ENCODE measurements around the gene SAMHD1.
"Not testable (repeated sequence)": the region's sequence is repeated elsewhere in the genome, so short reads cannot be mapped to it uniquely, and the experiment has no call there.

DNA sequence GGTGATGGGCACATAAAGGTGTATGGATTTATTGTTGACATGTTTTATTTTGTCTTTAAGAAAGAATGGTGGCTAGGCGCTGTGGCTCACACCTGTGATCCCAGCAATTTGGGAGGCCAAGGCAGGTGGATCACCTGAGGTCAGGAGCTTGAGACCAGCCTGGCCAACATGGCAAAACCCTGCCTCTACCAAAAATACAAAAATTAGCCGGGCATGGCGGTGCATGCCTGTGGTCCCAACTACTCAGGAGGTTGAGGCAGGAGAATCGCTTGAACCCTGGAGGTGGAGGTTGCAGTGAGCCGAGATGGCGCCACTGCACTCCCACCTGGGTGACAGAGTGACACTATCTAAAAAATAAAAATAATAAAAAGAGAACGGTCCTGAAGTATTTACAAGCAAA lies 45.4 kb downstream of the SAMHD1 start:
- TF ChIP-seq, protein P1, sequence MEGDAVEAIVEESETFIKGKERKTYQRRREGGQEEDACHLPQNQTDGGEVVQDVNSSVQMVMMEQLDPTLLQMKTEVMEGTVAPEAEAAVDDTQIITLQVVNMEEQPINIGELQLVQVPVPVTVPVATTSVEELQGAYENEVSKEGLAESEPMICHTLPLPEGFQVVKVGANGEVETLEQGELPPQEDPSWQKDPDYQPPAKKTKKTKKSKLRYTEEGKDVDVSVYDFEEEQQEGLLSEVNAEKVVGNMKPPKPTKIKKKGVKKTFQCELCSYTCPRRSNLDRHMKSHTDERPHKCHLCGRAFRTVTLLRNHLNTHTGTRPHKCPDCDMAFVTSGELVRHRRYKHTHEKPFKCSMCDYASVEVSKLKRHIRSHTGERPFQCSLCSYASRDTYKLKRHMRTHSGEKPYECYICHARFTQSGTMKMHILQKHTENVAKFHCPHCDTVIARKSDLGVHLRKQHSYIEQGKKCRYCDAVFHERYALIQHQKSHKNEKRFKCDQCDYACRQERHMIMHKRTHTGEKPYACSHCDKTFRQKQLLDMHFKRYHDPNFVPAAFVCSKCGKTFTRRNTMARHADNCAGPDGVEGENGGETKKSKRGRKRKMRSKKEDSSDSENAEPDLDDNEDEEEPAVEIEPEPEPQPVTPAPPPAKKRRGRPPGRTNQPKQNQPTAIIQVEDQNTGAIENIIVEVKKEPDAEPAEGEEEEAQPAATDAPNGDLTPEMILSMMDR (IDR thresholded peaks at IDR 0.05; ENCODE audit: poor library complexity, severe bottlenecking) = not testable (repeated sequence)
- not testable (repeated sequence) for TF ChIP-seq RAD21 (conservative IDR thresholded peaks at IDR 0.05); POLR2AphosphoS5 (IDR thresholded peaks at IDR 0.05); EP300 (conservative IDR thresholded peaks at IDR 0.05; ENCODE audit: poor library complexity, severe bottlenecking); MXI1 (conservative IDR thresholded peaks at IDR 0.05; ENCODE audit: poor library complexity, severe bottlenecking); TAF1 (IDR thresholded peaks at IDR 0.05; ENCODE audit: low read depth); SMC3 (conservative IDR thresholded peaks at IDR 0.05; ENCODE audit: poor library complexity); EZH2 (IDR thresholded peaks at IDR 0.05; ENCODE audit: borderline replicate concordance, insufficient read depth, low read length, poor library complexity, severe bottlenecking)
- TF ChIP-seq, protein P2, sequence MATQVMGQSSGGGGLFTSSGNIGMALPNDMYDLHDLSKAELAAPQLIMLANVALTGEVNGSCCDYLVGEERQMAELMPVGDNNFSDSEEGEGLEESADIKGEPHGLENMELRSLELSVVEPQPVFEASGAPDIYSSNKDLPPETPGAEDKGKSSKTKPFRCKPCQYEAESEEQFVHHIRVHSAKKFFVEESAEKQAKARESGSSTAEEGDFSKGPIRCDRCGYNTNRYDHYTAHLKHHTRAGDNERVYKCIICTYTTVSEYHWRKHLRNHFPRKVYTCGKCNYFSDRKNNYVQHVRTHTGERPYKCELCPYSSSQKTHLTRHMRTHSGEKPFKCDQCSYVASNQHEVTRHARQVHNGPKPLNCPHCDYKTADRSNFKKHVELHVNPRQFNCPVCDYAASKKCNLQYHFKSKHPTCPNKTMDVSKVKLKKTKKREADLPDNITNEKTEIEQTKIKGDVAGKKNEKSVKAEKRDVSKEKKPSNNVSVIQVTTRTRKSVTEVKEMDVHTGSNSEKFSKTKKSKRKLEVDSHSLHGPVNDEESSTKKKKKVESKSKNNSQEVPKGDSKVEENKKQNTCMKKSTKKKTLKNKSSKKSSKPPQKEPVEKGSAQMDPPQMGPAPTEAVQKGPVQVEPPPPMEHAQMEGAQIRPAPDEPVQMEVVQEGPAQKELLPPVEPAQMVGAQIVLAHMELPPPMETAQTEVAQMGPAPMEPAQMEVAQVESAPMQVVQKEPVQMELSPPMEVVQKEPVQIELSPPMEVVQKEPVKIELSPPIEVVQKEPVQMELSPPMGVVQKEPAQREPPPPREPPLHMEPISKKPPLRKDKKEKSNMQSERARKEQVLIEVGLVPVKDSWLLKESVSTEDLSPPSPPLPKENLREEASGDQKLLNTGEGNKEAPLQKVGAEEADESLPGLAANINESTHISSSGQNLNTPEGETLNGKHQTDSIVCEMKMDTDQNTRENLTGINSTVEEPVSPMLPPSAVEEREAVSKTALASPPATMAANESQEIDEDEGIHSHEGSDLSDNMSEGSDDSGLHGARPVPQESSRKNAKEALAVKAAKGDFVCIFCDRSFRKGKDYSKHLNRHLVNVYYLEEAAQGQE (IDR thresholded peaks at IDR 0.05; ENCODE audit: borderline replicate concordance) = not testable (repeated sequence)
